CD4-positive, alpha-beta T cell treated with Interleukin-10 for 1 hour (primary cell): Measurements from ENCODE around the gene RFX4.

Experiments used
- DNase-seq: peaks from one replicate; pipeline ENCODE4 v3.0.0-alpha.2; 2020

The RFX4 gene

DNA sequence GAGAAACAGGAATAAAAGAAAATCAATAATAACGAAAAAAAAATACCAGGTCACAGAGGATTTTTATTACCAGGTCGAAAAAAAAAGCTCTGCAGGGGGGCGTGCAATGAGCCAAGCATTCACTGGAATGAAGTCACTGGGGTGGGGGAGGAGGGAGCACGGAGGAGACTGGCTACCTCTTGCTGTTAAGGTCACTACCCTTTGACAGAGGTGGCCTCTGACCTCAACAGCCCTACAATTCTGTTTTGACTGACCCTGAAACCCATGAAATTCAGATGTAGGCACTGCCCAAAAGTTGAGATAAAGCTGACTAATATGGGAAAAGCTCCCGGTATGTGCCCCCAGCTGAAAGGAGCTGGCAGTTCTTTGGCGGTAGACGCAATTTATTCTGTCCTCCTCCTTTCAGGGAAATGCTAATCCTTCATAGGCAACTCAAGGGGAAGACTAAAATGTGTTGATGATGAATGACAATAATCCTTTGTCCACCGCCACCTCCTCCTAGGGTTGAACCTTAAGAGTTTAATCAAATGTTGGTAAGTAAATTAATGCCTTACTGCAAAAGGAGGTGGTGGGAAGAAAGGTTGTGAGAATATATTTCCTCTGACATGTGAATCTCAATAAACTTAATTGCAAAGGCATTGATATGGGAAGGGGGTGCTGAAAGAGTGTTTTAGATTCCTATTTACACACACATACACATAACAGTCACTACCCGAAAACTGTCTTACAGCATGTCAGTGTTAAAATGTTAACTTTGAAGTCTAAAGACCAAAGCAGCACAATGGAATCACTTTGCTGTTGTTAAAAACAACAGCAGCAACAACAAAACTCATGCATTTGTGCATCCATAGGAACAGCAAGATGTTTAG lies 185.4 kb downstream of the RFX4 start:
- DNase-seq, result no peak

DNA sequence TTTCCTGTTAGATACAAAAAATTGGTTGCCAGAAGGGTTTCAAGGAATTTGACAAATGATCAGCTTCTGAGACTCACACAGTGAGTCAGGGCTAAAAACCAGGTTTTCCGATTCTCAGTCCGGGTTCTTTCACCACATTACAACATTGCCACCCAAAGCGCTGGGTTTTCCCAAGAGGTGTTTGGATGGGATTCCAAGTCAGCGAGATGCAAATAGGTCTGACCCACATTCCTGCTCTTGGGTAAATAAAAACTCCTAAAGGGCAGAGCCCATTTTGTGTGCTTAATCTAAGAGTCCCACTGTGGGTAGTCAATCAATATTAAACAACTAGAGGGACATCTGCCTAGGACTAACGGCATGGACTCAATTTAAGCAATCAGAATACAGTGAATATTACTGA lies 186.3 kb downstream of the RFX4 start:
- DNase-seq, result no peak

DNA sequence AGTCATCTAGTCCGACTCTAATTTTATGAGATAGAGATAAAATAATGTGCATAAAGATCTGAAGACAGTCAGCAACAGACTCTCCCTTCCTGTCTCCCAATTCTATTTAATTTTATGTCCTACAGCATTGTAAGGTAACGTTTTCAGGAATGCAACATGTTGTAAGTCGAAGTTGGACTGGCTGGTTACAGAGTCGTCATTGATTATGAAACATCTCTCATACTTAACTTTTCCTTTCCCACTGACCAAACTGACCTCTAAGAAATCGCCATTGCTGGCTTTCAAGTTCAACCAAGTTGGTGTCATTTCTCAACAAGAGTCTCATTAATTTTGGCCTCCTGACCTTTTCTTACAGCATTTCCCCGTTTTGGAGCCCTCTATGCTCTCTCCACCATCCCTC lies 186.7 kb downstream of the RFX4 start:
- DNase-seq, result no peak

DNA sequence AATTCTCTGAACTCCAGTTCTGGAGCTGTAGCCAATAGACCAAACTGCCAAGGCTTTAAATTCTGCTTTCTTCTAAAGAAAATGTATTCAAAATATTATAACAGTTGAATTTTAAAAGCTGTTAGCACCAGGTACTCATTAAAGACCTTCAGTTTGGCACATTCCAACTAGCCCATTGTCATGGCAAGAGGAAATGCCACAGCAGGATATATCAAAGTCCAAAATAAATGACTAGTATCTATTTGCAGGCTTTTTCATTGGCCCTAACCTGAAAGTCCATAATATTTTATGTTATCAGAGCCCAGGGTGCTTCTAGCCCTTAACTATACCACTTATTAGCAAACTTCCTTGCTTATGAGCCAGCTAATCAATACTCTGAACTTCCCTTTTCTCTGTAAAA lies 188.6 kb downstream of the RFX4 start:
- DNase-seq, result no peak

DNA sequence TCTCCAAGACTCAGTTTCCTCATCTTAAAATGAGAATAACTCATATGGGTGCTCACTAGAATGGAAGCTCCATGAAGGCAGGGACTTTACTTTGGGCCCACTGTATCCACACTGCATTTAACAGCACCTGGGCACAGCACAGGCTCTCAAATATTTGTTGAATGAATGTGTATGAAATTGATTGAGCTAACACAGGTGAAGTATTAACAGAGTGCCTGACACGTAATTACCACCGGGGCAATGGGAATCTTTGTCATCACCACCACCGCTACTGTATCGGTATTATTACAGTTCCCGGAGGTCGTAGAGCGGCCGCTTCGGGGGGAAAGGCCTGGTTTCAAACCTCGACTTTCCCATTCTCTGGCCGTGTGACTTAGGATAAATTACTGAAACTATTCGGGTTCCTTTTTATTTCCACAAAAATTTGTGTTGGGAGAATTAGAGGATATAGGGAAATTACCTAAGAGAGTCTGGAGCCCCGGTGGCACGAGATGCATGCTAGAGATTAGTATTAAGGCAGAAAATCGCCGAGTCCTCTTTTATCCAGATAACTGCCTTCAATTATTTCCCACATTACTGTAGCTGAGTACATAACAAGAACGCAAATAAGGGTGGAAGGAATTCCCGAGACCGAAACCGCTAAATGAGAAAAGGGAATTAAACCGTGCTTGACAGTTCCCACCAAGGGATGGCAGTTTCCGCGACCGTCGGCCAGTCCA lies 190.6 kb downstream of the RFX4 start:
- peak; percentile 6 for DNase-seq

DNA sequence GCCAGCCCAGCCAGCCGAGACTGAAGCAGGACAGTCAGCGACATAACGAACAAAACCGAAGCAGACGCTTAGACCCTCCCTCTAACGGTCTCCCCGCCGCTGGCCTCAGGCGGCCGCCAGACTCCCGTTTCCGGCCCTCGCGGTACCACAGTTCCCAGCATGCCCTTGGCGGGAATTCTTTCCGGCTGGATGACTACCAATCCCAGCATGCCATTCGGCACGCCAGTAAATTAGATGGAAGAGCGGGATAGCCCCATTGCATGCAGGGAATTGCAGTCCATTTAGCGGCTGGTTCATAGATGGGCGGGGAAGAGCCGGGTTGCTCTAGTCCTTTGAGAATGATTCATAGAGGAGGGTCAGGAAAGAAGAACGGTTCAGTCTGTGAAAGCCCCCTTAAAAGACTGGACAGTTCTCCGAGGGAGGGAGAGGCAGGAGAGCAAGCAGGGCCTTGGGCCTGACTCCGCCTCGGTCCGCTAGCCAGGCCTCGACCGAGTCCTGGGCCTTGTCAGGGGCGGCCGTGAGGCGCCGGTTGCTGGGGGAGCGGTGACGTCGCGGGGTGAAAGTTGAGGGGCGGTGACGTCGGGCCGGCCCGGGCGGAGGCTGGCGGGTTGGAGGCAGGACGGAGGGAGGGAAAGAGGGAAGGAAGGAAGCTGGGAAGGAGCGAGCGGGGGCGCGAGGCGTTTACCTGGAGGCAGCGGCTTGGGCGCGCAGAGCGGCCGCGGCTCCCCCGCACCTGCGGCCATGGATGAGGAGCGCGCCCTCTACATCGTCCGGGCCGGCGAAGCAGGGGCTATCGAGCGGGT lies 191.4 kb downstream of the RFX4 start, which contains the start of gene RIC8B:
RIC8B (plus strand) TSS at position 678 of the 803 bp plus-strand sequence; CDS start at position 742, 64 bp downstream.
- peak; percentile 90 for DNase-seq

DNA sequence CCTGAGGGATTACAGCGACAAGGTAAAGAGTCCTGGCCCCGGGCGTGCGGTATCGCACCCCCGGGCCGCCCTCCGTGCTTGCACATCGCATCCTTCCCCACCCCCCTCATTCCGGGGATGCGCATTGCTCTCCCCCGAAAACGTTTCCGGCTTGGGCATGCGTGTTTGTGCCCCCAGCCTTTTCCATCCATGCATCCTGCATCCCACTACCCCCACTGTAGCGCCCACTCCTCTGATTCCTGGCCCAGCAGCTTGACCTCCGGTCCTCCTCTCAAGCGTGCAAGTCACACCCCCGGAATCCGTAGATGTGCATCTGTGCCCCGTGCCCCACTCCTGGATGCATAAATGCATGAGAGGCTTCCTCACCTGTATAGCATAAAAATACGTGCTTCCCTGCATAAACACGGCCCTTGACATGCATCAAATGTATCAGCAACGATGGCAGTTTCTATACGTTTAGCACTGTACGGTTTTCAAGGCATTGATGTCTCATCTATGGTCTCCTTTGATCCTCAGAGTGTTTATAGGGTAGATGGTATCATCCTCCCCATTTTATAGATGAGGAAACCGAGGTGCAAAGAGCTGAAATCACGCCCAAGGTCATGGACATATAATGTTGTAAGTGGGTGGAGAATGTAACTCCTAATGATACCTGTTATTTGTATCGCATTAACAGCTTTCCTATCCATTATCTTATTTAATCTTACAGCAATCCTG lies 192.2 kb downstream of the RFX4 start:
- DNase-seq, result peak; percentile 21

DNA sequence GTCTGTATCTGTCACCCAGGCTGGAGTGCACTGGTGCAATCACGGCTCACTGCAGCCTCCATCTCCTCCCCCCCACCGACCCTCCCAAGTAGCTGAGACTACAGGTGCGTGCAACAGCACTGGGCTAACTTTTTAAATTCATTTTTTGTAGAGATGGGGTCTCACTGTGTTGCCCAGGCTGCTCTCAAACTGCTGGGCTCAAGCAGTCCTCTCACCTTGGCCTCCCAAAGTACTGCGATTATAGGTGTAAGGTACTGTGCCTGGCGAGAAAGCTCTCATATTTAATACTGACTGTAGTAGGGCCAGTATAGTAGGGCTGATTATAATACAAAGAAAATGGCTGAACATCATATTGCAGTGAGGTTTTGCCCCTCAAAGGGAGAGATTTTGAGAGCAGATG lies 194.1 kb downstream of the RFX4 start:
- DNase-seq, result no peak

DNA sequence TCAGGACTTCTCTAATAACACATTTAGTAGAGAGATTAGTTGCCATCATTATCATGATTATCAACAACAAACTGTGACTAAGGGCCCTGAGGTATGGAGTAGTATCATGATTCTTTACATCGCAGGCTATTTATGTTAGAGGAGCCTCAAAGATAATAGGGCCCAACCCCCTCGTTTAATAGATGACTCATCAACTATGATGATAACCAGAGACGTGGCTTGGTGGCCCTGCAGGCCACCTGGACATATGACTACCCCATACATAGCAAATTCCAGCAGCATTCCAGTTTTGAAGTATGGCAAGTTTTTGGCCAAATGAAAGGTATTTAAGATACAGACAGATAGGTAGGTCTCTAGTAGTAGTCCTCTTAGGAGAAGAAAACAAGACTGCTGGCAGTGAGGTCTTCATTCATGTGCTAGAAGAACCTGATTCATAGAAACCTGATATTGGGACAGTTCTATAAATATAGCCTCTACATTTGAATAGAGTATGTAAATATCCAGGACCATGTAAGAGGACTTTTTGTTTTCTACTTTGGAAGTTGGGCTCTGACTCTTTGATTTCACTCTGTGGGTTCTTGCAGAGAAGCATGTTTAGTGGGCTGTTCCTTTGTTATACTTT lies 197.3 kb downstream of the RFX4 start:
- DNase-seq, result no peak

DNA sequence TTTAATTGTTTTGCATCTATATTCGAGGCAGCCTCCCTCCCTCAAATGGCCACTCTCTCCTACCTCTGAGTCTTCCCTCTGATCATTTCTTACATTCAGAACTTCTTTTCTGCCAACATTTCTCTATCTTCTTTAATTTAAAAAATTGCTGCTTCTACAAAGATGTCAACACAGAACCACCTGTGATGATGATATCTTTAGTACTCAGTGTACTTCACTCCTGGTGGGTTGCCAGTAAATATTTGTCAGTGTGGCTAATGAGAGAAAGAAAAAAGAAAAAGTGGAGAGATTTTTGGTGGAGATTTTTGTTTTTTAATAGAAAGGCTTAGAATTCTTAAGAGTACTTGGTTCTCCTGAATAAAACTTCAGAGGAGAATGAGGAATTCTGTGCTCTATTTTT lies 199.8 kb downstream of the RFX4 start:
- DNase-seq, result no peak

DNA sequence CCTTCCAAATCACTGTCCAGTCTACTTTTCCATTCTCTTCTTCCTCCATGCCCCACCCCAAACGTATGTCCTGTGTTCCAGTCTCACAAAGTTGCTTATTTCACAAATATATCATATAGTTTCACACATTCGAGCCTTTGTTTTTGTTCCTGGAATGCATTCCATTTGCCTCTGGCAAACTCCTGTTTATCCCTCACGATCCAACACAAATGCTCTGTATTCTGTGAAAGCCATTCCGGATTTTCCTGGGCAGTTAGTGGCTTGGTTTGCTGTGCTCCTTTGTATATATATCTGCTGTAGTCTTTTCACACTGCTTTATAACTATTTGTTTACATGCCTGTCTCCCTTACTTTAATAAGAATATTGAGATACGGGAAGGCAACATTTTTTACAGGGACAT lies 200.7 kb downstream of the RFX4 start:
- DNase-seq, result no peak

DNA sequence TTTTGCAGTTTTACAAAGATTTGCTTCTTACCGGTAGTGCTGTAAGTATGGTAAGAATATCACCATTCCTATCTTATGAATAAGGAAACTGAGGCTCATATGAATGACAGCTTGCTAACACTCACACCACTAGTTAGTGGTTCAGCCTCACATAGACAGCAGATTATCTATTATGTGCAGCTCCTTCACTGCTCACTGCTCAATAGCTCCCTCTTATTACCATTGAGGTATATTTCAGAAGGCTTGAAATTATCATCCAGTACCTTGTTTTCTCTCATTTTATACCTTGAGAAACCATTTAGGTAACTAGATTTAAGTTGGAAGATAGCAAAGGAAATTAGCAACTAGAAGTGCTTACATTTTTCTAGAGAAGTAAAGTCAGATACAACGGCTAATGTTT lies 207.2 kb downstream of the RFX4 start:
- DNase-seq, result peak; percentile 12

DNA sequence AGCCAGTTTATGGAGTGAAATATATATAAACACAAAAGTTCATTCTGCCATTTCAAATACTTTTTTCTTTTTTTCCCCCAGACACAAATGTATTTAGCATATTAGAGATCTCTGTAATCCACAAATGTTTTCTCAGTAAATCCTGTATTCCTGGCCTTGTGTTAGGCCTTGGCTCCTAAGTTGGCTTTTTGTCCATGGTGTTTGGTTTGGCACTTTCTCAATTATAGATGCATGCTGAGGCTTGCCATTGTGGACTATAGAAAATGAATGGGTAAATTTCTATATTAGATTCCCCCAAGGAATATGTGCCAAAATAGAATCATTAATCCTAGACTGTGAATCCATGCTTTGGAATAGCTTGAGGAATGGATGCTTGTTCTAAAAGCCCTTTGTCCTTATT lies 208.7 kb downstream of the RFX4 start:
- DNase-seq, result no peak

DNA sequence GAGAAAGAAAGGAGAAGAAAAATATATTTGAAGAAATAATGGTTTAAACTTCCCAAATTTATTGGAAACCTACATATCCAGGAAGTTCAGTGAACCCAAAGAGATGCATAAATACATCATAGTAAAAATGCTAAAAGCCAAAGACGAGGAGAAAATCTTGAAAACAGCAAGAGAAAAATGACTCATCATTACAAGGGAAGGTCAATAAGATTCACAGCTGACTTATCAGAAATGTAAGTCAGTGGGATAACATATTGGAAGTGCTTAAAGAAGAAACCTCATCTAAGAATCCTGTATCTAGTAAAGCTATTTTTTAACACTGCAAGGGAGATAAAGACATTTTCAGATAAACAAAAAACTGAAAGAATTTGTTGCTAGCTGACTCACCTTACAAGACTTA lies 211.6 kb downstream of the RFX4 start:
- no peak for DNase-seq

DNA sequence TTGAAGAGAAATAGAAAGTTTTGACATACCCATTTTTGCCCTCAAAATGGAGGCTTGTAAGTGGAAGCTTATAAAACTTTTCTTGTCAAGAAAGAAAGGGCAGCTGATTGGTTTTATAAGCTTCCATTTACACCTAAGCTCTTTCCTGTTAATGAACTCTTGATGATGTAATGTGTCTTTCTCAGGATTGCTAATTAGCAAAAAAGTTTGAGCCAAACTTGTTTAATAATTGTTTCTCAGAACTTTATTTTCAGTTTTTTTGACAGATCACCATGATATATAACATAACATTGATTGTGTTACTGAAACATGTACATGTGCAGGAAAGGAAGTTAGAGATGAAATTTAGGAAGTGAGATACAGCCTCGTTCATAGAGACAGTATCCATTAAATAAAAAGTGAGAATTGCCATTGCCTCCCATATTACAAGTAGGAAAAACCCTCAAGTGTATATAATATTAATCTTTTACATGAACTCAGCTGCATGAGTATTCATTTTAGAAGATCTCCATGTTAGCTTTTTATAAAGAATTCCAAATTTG lies 218.4 kb downstream of the RFX4 start:
- no peak for DNase-seq

DNA sequence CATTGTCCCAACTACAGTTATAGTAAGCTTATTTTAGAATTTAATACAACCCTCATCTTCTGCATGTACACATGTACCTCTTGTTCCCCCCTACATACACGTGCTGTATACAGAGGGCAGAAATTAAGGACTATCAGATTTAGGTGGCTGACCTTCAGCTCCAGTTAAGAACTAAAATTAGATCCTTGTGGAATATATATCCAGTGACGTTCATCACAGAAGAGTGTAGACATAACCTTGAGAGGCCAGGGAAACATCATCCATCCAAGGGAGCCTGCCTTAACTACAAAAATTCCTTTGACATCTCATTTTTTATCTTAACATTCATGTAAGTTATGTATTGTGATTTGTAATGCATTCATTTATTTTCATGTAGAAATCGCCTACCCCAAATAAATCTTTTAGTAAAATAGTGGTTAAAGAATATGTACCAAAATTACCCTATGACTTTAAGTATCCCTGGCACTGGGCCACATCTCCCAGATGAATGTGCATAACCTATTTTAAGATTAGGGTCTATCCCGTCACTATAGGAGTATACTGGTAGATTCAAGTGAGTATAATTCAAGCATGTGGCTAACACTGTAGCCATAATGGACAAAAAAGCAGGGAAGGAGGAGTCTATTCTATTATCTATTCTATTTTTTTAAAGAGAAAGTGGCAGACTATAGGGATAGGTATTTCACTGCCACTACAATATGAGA lies 219.2 kb downstream of the RFX4 start:
- no peak for DNase-seq

DNA sequence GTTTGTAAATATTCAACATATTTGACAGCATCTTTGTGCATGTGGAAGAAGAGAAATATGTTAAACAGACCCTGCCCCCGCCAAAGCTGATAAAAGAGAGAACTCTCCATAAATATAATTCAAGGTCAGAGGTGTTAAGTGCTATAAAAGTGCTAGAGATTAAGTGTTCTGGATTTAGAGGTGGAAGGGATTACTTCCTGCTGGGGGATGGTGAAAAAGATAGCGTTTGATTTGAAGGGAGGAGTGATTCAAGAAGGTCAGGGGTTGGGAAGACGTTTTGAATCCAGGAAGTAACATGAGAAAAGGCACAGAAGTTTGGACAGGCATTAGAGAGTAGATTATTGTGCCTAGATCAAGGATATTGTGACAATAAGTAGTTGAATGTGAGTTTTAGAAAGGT lies 221.9 kb downstream of the RFX4 start:
- DNase-seq, result no peak
